ENCODE data around the gene C12orf75.
"Not testable (repeated sequence)": the region's sequence is repeated elsewhere in the genome, so short reads cannot be mapped to it uniquely, and the experiment has no call there.

C12orf75 gene

GRCh38 chr12:105382771-105383622 lies 52.5 kb downstream of the C12orf75 start:
- DNase-seq = no peak

GRCh38 chr12:105384220-105384619 lies 53.7 kb downstream of the C12orf75 start:
- no peak for DNase-seq

DNA sequence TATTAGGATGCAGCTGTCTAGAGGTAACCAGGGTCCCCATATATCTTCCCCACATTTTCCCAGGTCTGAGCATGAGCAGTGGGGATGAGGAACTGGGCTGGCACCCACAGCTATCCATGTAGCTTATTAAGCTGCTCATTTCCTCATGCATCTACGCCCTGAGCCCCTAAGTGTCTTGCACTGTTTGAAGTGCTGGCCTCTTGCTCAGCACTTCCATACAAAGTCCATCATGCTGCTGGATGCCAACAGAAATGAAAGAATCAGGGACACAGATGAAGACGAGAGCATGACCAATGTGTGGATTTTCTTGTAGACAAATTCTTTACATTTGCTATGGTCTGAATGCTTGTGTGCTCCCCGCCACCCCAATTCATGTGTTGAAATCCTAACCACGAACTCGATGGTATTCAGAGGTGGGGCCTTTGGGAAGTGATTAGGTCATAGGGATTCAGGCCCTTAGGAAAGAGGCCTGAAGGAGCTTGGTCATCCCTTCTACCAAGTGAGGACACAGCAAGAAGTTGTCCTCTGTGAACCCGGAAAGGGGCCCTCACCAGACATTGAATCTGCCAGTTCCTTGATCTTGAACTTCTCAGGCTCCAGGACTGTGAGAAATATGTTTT lies 54.5 kb downstream of the C12orf75 start:
- DNase-seq = no peak

DNA sequence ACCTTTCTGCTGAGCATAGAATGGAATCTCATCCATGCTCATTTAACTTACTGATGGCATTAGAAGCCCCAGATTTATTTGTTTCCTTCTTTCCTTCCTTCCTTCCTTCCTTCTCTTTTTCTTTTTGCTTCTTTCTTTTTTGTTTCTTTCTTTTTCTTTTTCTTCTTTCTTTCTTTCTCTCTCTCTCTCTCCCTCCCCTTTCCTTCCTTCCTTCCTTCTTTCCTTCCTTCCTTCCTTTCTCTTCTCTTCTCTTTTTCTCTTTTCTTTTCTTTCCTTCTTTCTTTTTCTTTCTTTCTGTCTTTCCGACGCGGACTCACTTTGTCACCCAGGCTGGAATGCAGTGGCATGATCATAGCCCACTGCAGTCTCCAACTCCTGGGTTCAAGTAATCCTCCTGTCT lies 55.9 kb downstream of the C12orf75 start:
- no peak for DNase-seq

- no peak for DNase-seq
These were observed 60.7 kb downstream of the C12orf75 start for GRCh38 chr12:105391231-105391630.

- no peak for DNase-seq
These were observed 63.1 kb downstream of the C12orf75 start for GRCh38 chr12:105393587-105393986.

DNA sequence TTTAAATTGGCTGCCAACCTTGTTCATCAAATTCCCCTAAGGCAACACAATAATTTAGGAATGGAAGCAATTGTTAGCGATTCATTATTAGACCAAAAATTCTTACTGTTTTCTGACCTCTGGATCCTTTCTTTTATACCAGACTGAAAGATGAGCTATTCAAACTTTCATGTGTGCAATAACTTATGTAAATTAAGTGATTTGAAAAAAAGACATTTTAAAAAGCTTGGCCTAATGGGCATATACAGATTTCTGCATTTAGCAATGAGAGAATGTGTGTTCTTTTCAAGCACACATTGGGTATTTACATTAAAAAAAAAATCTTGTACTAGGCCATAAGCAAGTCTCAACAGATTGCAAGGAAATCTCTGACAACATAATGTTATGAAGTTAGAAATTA lies 65.5 kb downstream of the C12orf75 start:
- no peak for DNase-seq

DNA sequence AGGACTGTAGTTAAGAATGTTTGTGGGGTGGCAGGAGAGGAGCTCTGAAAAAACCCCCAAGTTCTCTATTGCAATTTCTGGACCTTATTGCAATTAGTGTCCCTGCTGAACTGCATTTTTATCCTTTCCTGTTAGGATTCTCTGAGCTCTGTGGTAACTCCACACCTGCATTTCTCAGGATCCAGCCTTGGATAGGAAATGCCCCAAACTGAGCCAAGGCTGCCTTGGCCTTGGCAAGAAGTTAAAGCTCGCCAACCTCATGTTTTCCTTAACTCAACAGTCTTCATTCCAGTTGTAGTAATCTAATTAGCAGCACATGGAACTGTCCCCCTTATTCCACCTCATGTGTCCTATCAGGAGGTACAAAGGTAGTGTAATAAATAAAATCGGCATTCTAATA lies 66.5 kb downstream of the C12orf75 start:
- DNase-seq = no peak

DNA sequence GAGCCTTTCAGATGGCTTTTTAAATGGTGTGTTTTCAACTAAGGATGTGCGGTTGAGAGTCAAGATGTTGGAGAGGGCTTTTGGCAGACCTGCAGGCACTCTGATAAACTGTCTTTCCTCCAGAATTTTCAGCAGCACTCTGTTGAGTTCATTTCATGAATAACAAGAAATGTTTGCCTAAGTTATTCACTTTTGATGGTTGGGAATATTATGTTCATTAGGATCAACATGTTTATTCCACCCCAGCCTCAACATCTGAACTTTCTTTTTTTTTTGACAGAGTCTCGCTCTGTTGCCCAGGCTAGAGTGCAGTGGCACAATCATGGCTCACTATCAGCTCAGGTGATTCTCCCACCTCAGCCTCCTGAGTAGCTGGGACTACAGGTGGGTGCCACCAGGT lies 68.4 kb downstream of the C12orf75 start:
- DNase-seq = no peak

- no peak for DNase-seq
These were observed 69.1 kb downstream of the C12orf75 start for GRCh38 chr12:105399428-105400081.

- no peak for DNase-seq
These were observed 69.7 kb downstream of the C12orf75 start for GRCh38 chr12:105400227-105400626.

- DNase-seq = no peak
These were observed 70.7 kb downstream of the C12orf75 start for GRCh38 chr12:105401198-105401597.

GRCh38 chr12:105402366-105402765 lies 71.9 kb downstream of the C12orf75 start:
- DNase-seq = no peak

DNA sequence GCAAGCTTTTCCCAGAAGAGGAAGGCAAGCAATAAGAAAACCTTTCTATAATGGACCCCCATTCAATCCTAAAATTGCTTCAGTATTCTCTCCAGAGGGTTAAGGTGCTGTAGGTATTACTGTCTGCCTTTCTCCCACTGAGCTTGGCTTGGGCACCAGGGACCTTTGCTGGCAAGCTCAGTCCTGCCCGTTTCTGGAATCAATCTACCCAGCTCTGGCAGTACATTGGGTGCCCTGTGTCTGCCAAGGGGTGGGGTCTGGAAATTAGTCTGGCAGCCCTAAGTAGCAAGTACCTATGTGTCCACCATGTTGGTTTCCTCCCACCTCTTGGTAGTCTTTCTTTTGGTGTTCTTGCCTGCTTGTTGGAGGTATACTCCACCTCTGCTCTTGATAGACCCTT lies 72.6 kb downstream of the C12orf75 start:
- no peak for DNase-seq

DNA sequence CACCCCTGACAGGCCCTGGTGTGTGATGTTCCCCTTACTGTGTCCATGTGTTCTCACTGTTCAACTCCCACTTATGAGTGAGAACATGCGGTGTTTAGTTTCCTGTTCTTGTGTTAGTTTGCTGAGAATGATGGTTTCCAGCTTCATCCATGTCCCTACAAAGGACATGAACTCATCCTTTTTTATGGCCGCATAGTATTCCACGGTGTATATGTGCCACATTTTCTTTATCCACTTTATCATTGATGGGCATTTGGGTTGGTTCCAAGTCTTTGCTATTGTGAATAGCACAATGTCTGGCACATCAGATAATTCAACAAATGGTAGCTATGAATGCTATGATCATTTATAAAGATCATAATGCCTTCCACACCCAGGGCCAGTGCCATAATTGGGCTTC lies 73.6 kb downstream of the C12orf75 start:
- not testable (repeated sequence) for DNase-seq

- DNase-seq = no peak
These were observed 76.0 kb downstream of the C12orf75 start for GRCh38 chr12:105406497-105406896.

DNA sequence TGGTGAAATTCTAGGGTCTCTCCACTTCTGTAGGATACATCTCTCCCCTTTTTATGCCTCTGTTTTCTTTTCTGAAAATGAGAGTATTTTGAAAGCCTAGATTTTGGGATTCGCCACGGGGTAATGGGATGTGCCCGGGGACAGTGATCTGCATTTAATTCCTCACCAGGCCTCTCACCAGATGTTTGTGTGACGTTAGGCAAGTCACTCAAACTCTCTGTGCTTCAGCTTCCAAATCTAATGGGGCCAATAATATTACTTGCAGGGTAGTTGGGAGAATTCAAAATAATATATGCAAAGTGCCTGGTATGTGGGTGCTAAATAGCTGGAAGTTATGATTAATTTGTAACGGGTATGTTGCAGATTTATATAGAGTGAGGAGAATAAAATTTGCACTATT lies 78.8 kb downstream of the C12orf75 start:
- no peak for DNase-seq

DNA sequence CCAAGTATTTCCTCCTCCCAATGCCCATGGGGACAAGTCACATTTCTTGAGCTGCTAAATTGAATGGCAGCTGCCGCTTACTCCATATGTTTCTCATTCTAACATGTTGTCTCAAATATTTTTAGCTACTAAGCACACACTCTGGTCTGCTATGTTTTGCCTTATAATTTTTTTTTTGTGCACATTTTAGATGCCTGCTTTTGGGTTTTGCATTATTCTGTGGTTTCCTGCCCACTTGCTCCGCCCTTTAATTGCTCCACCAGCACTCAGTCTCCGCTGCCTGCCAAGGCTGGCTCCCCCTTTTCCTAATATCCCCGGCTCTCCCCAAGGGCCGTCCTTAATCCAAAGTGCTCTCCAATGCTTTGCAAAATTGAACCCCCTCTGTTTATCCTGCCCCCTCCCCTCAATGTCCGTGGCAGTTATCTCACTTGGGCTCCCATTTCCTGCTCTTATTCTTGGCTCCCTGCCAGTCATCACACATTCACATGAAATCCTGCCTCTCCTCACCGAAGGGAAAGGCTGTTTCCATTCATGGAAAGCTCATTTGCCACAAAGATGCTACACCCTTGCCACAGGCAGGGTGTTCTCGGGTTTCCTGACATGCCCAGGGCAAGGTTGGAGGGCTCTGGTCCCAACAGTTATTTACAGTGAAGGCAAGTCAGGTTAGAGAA lies 79.4 kb downstream of the C12orf75 start:
- DNase-seq = no peak

DNA sequence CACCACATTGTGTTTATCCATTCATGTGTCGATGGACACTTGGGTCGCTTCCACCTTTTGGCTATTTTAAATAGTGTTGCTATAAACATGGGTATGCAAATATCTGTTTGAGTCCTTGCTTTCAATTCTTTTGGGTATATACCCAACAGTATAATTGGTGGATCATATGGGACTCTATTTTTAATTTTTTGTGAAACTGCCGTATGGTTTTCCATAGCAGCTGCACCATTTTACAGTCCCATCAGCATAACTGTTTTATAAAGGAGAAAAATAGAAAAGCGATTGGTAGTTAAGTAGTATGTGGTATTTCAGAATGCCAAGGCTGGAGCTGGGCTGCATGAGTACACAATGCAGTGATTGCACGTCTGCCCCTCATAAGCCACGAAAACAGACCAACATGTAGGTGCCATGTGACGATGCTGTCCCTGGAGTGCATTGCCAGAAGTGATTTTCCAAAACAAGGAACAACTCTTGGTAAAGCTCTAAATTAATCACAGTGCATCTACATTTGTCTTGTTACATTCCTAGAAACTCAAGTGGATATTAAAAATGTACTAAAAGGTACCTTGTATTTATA lies 83.5 kb downstream of the C12orf75 start:
- DNase-seq = no peak

DNA sequence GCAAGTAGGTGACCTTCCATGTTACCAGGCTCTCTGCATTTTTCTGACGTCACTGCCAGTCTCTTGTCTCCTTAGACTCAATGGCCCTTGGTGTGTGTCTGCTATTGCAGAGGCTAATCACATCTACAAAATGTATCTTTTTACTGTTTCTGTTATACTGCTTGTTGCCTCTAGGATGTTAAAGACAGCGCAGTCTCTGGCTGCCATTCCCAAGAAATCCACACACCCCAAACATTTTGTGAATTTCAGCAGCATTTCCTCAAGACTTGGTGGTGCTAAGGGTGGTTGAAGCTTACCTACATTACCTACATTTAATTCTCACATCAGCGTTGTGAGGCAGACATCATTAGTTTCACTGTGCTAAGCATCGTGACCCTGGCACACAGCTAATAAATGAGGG lies 87.2 kb downstream of the C12orf75 start:
- DNase-seq = no peak

GRCh38 chr12:105418229-105418628 lies 87.7 kb downstream of the C12orf75 start:
- no peak for DNase-seq

GRCh38 chr12:105418821-105419291 lies 88.4 kb downstream of the C12orf75 start:
- no peak for DNase-seq

GRCh38 chr12:105419606-105420005 lies 89.1 kb downstream of the C12orf75 start:
- DNase-seq = no peak

Measured in activated CD8-positive, alpha-beta memory T cell treated with anti-CD3 and anti-CD28 coated beads for 24 hours (primary cell).